Parathyroid adenoma (tissue), 2 donors: Measurements from ENCODE around the gene CEP128.

Source experiments
- H2AFZ ChIP-seq: fragments of 300-600 bp; sonication (generic); one replicate; pipeline ENCODE4 v1.7.0; 2017; ENCODE audit warnings: antibody characterized with exemption, mild to moderate bottlenecking
- H3K27ac ChIP-seq: fragments of 300-600 bp; sonication (generic); one replicate; pipeline ENCODE4 v1.7.0; 2017
- H3K27me3 ChIP-seq: fragments of 300-600 bp; sonication (generic); one replicate; pipeline ENCODE4 v1.7.0; 2017; ENCODE audit warnings: low read length; ENCODE audit not compliant: control insufficient read depth, insufficient read depth
- H3K36me3 ChIP-seq: fragments of 300-600 bp; sonication (generic); one replicate; pipeline ENCODE4 v1.7.0; 2017; ENCODE audit warnings: low read length; ENCODE audit not compliant: control insufficient read depth, insufficient read depth
- H3K4me1 ChIP-seq: fragments of 300-600 bp; sonication (generic); one replicate; pipeline ENCODE4 v1.7.0; 2017; ENCODE audit warnings: control low read depth
- H3K4me2 ChIP-seq: fragments of 300-600 bp; sonication (generic); one replicate; pipeline ENCODE4 v1.7.0; 2017; ENCODE audit warnings: low read length
- H3K4me3 ChIP-seq: fragments of 300-600 bp; sonication (generic); one replicate; pipeline ENCODE4 v1.7.0; 2017; ENCODE audit warnings: low read depth, low read length
- H3K79me2 ChIP-seq: fragments of 300-600 bp; sonication (generic); one replicate; pipeline ENCODE4 v1.7.0; 2017; ENCODE audit warnings: control low read depth
- H3K9ac ChIP-seq: fragments of 300-600 bp; sonication (generic); one replicate; pipeline ENCODE4 v1.7.0; 2017; ENCODE audit warnings: mild to moderate bottlenecking
- H3K9me3 ChIP-seq: fragments of 300-600 bp; sonication (generic); one replicate; pipeline ENCODE4 v1.7.0; 2017; ENCODE audit warnings: low read length; ENCODE audit not compliant: control insufficient read depth
- CTCF ChIP-seq: fragments of 300-600 bp; sonication (generic); IDR thresholded peaks from one replicate; pipeline ENCODE4 v1.7.0; 2017; ENCODE audit warnings: antibody characterized with exemption, mild to moderate bottlenecking
- donor health status: primary hyperparathyroidism.

CEP128 gene

GRCh38 chr14:80940146-80940545 lies 1.4 kb downstream of the CEP128 start:
- Histone ChIP-seq H3K79me2 (no peaks in the 10 kb centered on the region), H3K27ac (no peak overlapping the region), H3K9ac (no peak overlapping the region), H3K36me3 (no peaks in the 10 kb centered on the region), H3K4me2 (no peak overlapping the region), H3K9me3 (no peaks in the 10 kb centered on the region), H3K27me3 (no peaks in the 10 kb centered on the region), H2AFZ (no peak overlapping the region), H3K4me1 (peaks cover 7% of the 10 kb centered on the region), H3K4me3 (no peak overlapping the region)
- TF ChIP-seq CTCF, result no peak

GRCh38 chr14:80933686-80934085 lies 7.9 kb downstream of the CEP128 start:
- Histone ChIP-seq H3K4me2 (no peak overlapping the region), H3K9me3 (no peaks in the 10 kb centered on the region), H3K4me3 (no peak overlapping the region), H2AFZ (no peak overlapping the region), H3K27ac (no peak overlapping the region), H3K27me3 (no peaks in the 10 kb centered on the region), H3K36me3 (no peaks in the 10 kb centered on the region), H3K4me1 (no peaks in the 10 kb centered on the region), H3K9ac (no peak overlapping the region), H3K79me2 (peaks cover 6% of the 10 kb centered on the region)
- TF ChIP-seq CTCF, result no peak

GRCh38 chr14:80933282-80933681 lies 8.3 kb downstream of the CEP128 start:
- no peak for TF ChIP-seq CTCF

GRCh38 chr14:80930836-80931389 lies 10.6 kb downstream of the CEP128 start:
- Histone ChIP-seq H3K79me2 (peaks cover 6% of the 10 kb centered on the region), H3K9me3 (no peaks in the 10 kb centered on the region), H3K27me3 (no peaks in the 10 kb centered on the region), H3K4me2 (no peak overlapping the region), H2AFZ (no peak overlapping the region), H3K4me1 (no peaks in the 10 kb centered on the region), H3K27ac (no peak overlapping the region), H3K9ac (no peak overlapping the region), H3K4me3 (no peak overlapping the region), H3K36me3 (no peaks in the 10 kb centered on the region)
- TF ChIP-seq CTCF, result no peak

More at GRCh38 chr14:80933282-80933681, 8.3 kb downstream of the CEP128 start:
- H3K79me2 ChIP-seq, result peaks cover 6% of the 10 kb centered on the region
- no peaks in the 10 kb centered on the region for H3K27me3 ChIP-seq
- H3K4me2 ChIP-seq, result no peak overlapping the region
- no peaks in the 10 kb centered on the region for H3K9me3 ChIP-seq
- H3K4me3 ChIP-seq, result no peak overlapping the region
- no peak overlapping the region for H3K27ac ChIP-seq
- no peaks in the 10 kb centered on the region for H3K4me1 ChIP-seq
- H3K36me3 ChIP-seq, result no peaks in the 10 kb centered on the region
- H3K9ac ChIP-seq, result no peak overlapping the region
- no peak overlapping the region for H2AFZ ChIP-seq

GRCh38 chr14:80930095-80930494 lies 11.4 kb downstream of the CEP128 start:
- no peak overlapping the region for H3K9ac ChIP-seq
- no peak overlapping the region for H2AFZ ChIP-seq
- no peak overlapping the region for H3K4me3 ChIP-seq
- no peak overlapping the region for H3K4me2 ChIP-seq
- no peaks in the 10 kb centered on the region for H3K27me3 ChIP-seq
- no peaks in the 10 kb centered on the region for H3K4me1 ChIP-seq
- H3K9me3 ChIP-seq, result no peaks in the 10 kb centered on the region
- H3K27ac ChIP-seq, result no peak overlapping the region
- TF ChIP-seq CTCF, result no peak
- peaks cover 6% of the 10 kb centered on the region for H3K79me2 ChIP-seq
- no peaks in the 10 kb centered on the region for H3K36me3 ChIP-seq
